ENCODE results near the gene SPRR5. TPM values are rescaled to one million over a fixed set of nuclear protein-coding genes. Genes with fewer than 3 reads are reported as not detected.

Gene SPRR5
- total RNA-seq, 1 donor from 2014 or later, result not detected

DNA sequence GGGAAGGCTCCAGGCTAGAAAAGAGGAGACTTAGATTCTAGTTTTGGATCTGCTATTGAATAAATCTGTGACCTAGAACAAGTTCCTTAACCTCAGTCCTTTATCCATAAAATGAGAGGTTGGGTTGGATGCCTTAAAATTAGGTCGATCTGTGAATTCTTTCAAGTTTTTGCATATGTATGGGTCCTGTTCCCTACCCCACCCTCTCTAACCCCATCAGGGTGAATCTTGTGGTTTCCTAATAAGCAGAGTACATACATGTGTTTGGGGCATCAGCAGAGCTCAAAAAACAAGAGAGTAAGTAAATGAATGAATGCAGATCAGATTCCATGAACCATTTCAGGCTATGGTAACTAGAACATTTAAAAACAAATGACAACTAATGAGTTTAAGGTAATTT lies 29.7 kb downstream of the SPRR5 start:
- no peak for DNase-seq (ENCODE audit: low read depth)
- H3K36me3 ChIP-seq (ENCODE audit: control insufficient read depth, insufficient read depth, low read length), result no peaks in the 10 kb centered on the region
- no peak for TF ChIP-seq CTCF (IDR thresholded peaks at IDR 0.05; ENCODE audit: insufficient read depth, low read length, poor library complexity, severe bottlenecking)

DNA sequence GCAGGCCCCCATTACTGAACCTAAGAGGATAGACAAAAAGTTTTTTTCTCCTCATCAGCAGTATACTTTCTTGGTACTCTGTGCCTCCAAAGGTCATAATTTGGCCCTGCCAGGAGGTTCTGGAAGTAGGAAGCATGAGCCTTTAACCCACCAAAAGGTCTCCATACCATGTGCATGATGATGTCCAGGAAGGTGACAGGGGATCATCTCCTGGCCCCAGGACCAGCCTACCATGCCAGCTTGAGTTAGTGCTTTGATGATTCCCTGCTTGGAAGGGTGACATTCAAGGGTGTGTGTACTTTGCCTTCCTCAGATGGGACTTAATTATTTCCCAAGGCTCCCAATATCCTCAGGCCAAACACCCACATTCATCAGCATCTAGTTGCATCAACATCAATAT lies 30.6 kb downstream of the SPRR5 start:
- H3K4me3 ChIP-seq (ENCODE audit: low read depth, low read length), result no peak overlapping the region
- H3K36me3 ChIP-seq (ENCODE audit: control insufficient read depth, insufficient read depth, low read length), result no peaks in the 10 kb centered on the region
- DNase-seq (ENCODE audit: low read depth), result no peak
- H3K27me3 ChIP-seq (ENCODE audit: control insufficient read depth, insufficient read depth, low read length), result no peaks in the 10 kb centered on the region
- no peak for TF ChIP-seq CTCF (IDR thresholded peaks at IDR 0.05; ENCODE audit: insufficient read depth, low read length, poor library complexity, severe bottlenecking)

More for the DNA sequence above, 29.7 kb downstream of the SPRR5 start:
- Histone ChIP-seq H3K27me3 (ENCODE audit: control insufficient read depth, insufficient read depth, low read length) (no peaks in the 10 kb centered on the region), H3K4me3 (ENCODE audit: low read depth, low read length) (no peak overlapping the region)

DNA sequence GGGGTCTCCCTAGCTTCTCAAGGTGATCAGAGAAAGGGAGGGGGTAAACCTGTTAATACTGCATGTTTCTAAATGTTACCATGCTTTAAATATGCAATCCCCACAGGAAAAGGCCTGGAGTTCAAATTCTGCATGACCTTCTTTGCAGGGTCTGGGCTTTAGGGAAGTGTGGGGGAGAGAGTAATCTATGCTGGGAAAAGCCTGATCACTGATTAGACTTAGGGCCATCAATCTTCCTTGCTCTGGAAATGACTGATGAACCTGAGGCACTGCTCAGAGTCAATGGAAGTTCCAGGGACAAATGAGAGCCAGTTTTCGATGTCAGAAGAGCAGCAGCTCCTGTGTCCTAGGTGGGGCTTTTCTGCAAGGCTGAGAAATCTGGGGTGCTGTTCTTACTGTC lies 33.7 kb downstream of the SPRR5 start:
- no peak for TF ChIP-seq CTCF (IDR thresholded peaks at IDR 0.05; ENCODE audit: insufficient read depth, low read length, poor library complexity, severe bottlenecking)
- no peaks in the 10 kb centered on the region for H3K27me3 ChIP-seq (ENCODE audit: control insufficient read depth, insufficient read depth, low read length)
- no peak for DNase-seq (ENCODE audit: low read depth)
- no peak overlapping the region for H3K4me3 ChIP-seq (ENCODE audit: low read depth, low read length)
- H3K36me3 ChIP-seq (ENCODE audit: control insufficient read depth, insufficient read depth, low read length), result no peaks in the 10 kb centered on the region

- no peaks in the 10 kb centered on the region for H3K36me3 ChIP-seq (ENCODE audit: control insufficient read depth, insufficient read depth, low read length)
- no peak for DNase-seq (ENCODE audit: low read depth)
- no peaks in the 10 kb centered on the region for H3K27me3 ChIP-seq (ENCODE audit: control insufficient read depth, insufficient read depth, low read length)
- H3K4me3 ChIP-seq (ENCODE audit: low read depth, low read length), result no peak overlapping the region
- no peak for TF ChIP-seq CTCF (IDR thresholded peaks at IDR 0.05; ENCODE audit: insufficient read depth, low read length, poor library complexity, severe bottlenecking)
These were observed 34.3 kb downstream of the SPRR5 start for GRCh38 chr1:152981146-152981871.

- no peaks in the 10 kb centered on the region for H3K36me3 ChIP-seq (ENCODE audit: control insufficient read depth, insufficient read depth, low read length)
- H3K4me3 ChIP-seq (ENCODE audit: low read depth, low read length), result no peak overlapping the region
- DNase-seq (ENCODE audit: low read depth), result no peak
- no peaks in the 10 kb centered on the region for H3K27me3 ChIP-seq (ENCODE audit: control insufficient read depth, insufficient read depth, low read length)
- no peak for TF ChIP-seq CTCF (IDR thresholded peaks at IDR 0.05; ENCODE audit: insufficient read depth, low read length, poor library complexity, severe bottlenecking)
These were observed 35.1 kb downstream of the SPRR5 start for GRCh38 chr1:152982076-152982475.

DNA sequence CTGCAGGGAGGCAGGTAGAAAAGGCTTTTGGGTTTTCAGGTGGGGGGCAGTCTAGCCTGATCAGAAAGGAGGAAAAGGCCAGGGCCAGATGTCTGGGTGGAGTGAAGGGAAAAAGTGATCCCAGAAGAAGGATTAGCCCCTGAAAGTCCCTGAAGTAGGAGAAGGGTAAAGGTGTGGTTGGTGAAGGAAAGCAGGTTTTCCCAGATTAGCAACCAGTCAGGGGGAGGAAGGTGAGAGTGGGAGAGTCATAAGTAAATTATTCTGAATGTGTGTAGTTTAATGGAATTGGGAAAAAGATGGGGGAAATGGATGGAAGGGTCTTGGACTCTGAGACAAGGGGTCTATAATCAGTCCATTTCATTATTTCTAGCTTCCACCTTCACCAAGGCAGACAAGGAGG lies 36.2 kb downstream of the SPRR5 start:
- no peak overlapping the region for H3K4me3 ChIP-seq (ENCODE audit: low read depth, low read length)
- no peak for DNase-seq (ENCODE audit: low read depth)
- no peaks in the 10 kb centered on the region for H3K36me3 ChIP-seq (ENCODE audit: control insufficient read depth, insufficient read depth, low read length)
- TF ChIP-seq CTCF (IDR thresholded peaks at IDR 0.05; ENCODE audit: insufficient read depth, low read length, poor library complexity, severe bottlenecking), result no peak
- H3K27me3 ChIP-seq (ENCODE audit: control insufficient read depth, insufficient read depth, low read length), result no peaks in the 10 kb centered on the region

All from kidney epithelial cell (primary cell).